ENCODE results near the gene EHHADH.

The EHHADH gene

DNA sequence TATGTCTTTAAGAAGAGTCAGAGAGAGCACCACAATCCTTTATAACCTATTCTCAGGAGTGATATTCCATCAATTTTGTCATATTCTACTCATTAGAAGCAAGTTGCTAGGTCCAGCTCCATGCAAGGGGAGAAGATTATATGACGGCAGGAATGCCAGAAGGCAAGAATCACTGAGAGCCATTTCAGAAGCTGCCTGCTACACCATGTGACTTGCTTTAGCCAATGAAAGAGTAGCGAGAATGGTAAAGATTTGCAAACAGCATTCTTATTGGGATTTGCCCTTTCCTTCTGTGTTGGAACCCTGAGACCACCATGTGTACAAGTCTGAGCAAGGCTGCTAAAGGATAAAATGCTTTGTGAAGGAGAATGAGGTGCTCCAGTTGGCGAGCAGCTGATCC lies 96.5 kb downstream of the EHHADH start:
- H3K36me3 ChIP-seq (ENCODE audit: control insufficient read depth in 2 of 2, insufficient read depth in 1 of 2, low read length in 2 of 2) = no peaks in the 10 kb centered on the region
- H3K9me3 ChIP-seq (ENCODE audit: control insufficient read depth, insufficient read depth, low read depth, low read length) = no peaks in the 10 kb centered on the region
- no peak overlapping the region for H3K27ac ChIP-seq (ENCODE audit: extremely low read depth, low read depth, low read length)
- ChIA-PET POLR2A (no interaction called here), CTCF (interaction anchor here (1.3 kb wide), 1 partner anchor 596 kb away, joined by 5 read pairs; no protein-coding TSS in a partner anchor)
- no peak overlapping the region for H3K4me3 ChIP-seq (ENCODE audit: low read depth, low read length)
- no peaks in the 10 kb centered on the region for H3K4me1 ChIP-seq (ENCODE audit: control insufficient read depth, insufficient read depth, low read length)
- TF ChIP-seq ZNF248 (tag by site-specific recombination; IDR thresholded peaks at IDR 0.05) (no peak), SETDB1 (IDR thresholded peaks at IDR 0.05; ENCODE audit: insufficient read length, low read length) (no peak), ZNF558 (tag by site-specific recombination; IDR thresholded peaks at IDR 0.05) (no peak), ZNF626 (tag by site-specific recombination; IDR thresholded peaks at IDR 0.05) (no peak), ZNF341 (tag by site-specific recombination; IDR thresholded peaks at IDR 0.05; ENCODE audit: low read depth) (no peak), ZNF571 (tag by site-specific recombination; IDR thresholded peaks at IDR 0.05) (no peak), OVOL3 (tag by site-specific recombination; IDR thresholded peaks at IDR 0.05) (no peak), ZNF37A (tag by site-specific recombination; IDR thresholded peaks at IDR 0.05) (no peak), ZNF830 (tag by site-specific recombination; IDR thresholded peaks at IDR 0.05; ENCODE audit: low read depth) (no peak), ZNF629 (tag by site-specific recombination; IDR thresholded peaks at IDR 0.05) (no peak), ZNF600 (tag by site-specific recombination; IDR thresholded peaks at IDR 0.05) (no peak), ZNF433 (tag by site-specific recombination; IDR thresholded peaks at IDR 0.05; ENCODE audit: low read depth) (no peak), ZNF621 (tag by site-specific recombination; IDR thresholded peaks at IDR 0.05) (no peak), ZNF623 (tag by site-specific recombination; IDR thresholded peaks at IDR 0.05) (no peak), ZNF555 (tag by site-specific recombination; conservative IDR thresholded peaks at IDR 0.05) (no peak), ZNF514 (tag by site-specific recombination; IDR thresholded peaks at IDR 0.05) (no peak), ZBTB8A (tag by site-specific recombination; IDR thresholded peaks at IDR 0.05) (no peak)
- TF ChIP-seq, protein P1, sequence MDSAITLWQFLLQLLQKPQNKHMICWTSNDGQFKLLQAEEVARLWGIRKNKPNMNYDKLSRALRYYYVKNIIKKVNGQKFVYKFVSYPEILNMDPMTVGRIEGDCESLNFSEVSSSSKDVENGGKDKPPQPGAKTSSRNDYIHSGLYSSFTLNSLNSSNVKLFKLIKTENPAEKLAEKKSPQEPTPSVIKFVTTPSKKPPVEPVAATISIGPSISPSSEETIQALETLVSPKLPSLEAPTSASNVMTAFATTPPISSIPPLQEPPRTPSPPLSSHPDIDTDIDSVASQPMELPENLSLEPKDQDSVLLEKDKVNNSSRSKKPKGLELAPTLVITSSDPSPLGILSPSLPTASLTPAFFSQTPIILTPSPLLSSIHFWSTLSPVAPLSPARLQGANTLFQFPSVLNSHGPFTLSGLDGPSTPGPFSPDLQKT (IDR thresholded peaks at IDR 0.05; ENCODE audit: borderline replicate concordance, low read depth, low read length) = no peak

DNA sequence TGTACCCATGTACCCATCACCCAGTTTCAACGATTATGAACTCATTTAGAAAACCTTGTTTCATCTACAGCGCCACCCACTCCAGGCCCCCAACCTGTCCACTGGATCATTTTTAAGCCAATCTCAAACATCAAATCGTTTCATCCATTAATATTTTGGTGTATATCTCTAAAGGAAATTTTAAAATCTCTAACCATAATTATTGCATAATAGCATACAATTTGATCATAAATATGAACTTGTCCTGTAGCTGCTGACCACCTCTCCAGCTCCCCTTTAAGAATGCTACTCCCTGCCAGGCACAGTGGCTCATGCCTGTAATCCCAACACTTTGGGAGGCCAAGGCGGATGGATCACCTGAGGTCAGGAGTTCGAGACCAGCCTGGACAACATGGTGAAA lies 98.2 kb downstream of the EHHADH start:
- H3K9me3 ChIP-seq (ENCODE audit: control insufficient read depth, insufficient read depth, low read depth, low read length) = no peaks in the 10 kb centered on the region
- H3K4me3 ChIP-seq (ENCODE audit: low read depth, low read length) = no peak overlapping the region
- no peak overlapping the region for H3K27ac ChIP-seq (ENCODE audit: extremely low read depth, low read depth, low read length)
- TF ChIP-seq ZNF248 (tag by site-specific recombination; IDR thresholded peaks at IDR 0.05) = no peak
- TF ChIP-seq ZNF843 (tag by site-specific recombination; IDR thresholded peaks at IDR 0.05) = no peak
- TF ChIP-seq, protein P2, sequence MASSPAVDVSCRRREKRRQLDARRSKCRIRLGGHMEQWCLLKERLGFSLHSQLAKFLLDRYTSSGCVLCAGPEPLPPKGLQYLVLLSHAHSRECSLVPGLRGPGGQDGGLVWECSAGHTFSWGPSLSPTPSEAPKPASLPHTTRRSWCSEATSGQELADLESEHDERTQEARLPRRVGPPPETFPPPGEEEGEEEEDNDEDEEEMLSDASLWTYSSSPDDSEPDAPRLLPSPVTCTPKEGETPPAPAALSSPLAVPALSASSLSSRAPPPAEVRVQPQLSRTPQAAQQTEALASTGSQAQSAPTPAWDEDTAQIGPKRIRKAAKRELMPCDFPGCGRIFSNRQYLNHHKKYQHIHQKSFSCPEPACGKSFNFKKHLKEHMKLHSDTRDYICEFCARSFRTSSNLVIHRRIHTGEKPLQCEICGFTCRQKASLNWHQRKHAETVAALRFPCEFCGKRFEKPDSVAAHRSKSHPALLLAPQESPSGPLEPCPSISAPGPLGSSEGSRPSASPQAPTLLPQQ (tag by site-specific recombination; IDR thresholded peaks at IDR 0.05) = no peak
- no peak for TF ChIP-seq ZNF707 (tag by site-specific recombination; IDR thresholded peaks at IDR 0.05)
- TF ChIP-seq, protein P3, sequence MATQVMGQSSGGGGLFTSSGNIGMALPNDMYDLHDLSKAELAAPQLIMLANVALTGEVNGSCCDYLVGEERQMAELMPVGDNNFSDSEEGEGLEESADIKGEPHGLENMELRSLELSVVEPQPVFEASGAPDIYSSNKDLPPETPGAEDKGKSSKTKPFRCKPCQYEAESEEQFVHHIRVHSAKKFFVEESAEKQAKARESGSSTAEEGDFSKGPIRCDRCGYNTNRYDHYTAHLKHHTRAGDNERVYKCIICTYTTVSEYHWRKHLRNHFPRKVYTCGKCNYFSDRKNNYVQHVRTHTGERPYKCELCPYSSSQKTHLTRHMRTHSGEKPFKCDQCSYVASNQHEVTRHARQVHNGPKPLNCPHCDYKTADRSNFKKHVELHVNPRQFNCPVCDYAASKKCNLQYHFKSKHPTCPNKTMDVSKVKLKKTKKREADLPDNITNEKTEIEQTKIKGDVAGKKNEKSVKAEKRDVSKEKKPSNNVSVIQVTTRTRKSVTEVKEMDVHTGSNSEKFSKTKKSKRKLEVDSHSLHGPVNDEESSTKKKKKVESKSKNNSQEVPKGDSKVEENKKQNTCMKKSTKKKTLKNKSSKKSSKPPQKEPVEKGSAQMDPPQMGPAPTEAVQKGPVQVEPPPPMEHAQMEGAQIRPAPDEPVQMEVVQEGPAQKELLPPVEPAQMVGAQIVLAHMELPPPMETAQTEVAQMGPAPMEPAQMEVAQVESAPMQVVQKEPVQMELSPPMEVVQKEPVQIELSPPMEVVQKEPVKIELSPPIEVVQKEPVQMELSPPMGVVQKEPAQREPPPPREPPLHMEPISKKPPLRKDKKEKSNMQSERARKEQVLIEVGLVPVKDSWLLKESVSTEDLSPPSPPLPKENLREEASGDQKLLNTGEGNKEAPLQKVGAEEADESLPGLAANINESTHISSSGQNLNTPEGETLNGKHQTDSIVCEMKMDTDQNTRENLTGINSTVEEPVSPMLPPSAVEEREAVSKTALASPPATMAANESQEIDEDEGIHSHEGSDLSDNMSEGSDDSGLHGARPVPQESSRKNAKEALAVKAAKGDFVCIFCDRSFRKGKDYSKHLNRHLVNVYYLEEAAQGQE (tag by site-specific recombination; IDR thresholded peaks at IDR 0.05) = no peak
- TF ChIP-seq ZNF776 (tag by site-specific recombination; IDR thresholded peaks at IDR 0.05; ENCODE audit: borderline replicate concordance) = no peak
- no peak for TF ChIP-seq ZNF391 (tag by site-specific recombination; IDR thresholded peaks at IDR 0.05; ENCODE audit: borderline replicate concordance, low read depth)
- ChIA-PET POLR2A (no interaction called here), CTCF (no interaction called here)
- no peaks in the 10 kb centered on the region for H3K4me1 ChIP-seq (ENCODE audit: control insufficient read depth, insufficient read depth, low read length)
- no peaks in the 10 kb centered on the region for H3K36me3 ChIP-seq (ENCODE audit: control insufficient read depth in 2 of 2, insufficient read depth in 1 of 2, low read length in 2 of 2)
